ENCODE data around the gene YIPF2.
"Not testable (repeated sequence)": the region's sequence is repeated elsewhere in the genome, so short reads cannot be mapped to it uniquely, and the experiment has no call there.

YIPF2 gene

DNA sequence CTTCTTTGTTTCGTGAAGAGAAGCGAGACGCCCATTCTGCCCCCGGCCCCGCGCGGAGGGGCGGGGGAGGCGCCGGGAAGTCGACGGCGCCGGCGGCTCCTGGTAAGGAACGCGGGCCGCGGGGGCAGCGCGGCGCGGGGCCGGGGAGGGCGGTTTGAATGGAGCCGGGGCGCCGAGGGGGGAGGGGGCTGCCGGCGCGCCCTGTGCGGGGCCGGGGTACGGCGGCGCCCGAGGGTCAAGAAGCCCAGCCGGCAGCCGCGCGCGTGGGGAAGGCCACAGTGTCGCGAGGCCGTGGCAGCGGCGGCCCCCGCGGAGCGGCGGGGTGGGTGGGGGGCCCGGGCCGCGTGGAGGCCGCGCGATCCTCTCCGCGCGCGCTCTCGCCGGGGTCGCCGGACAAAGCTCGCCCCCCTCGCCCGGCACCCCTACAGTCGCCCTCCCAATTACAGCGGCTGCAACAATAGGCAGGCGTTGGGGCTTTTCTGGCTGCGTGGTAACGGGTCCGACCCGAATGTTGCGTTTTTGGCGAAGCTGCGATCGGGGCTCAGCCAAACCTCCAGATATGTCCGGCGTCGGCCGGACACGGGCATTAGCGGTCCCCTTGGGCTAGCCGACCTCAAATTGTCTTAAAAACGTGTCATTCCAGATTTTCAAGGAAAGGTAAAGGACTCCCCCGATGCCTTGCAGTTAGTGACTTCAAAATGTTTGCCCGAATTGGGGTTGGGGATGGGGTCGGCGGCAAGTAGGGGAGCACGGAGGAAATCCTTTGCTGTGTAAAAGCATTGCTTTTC lies 32.8 kb upstream of the YIPF2 start:
- peaks cover 10% of the 10 kb centered on the region for H3K36me3 ChIP-seq (replicated peaks; ENCODE audit: low read depth, low read length)
- H2AFZ ChIP-seq (ENCODE audit: low read depth, low read length), result peak overlapping the region; percentile 50
- no peak for TF ChIP-seq CTCF (IDR thresholded peaks at IDR 0.05; ENCODE audit: low read depth, low read length)
- TF ChIP-seq EZH2phosphoT487 (IDR thresholded peaks at IDR 0.05; ENCODE audit: low read depth), result no peak
- no peaks in the 10 kb centered on the region for H3K27me3 ChIP-seq (ENCODE audit: low read depth, low read length)
- H3K9me3 ChIP-seq (ENCODE audit: insufficient read depth, low read length), result no peaks in the 10 kb centered on the region
- peaks cover 61% of the 10 kb centered on the region for H3K79me2 ChIP-seq (ENCODE audit: low read length)
- peak overlapping the region; percentile 89 for H3K4me2 ChIP-seq (ENCODE audit: low read length)
- peak overlapping the region; percentile 90 for H3K4me3 ChIP-seq (ENCODE audit: low read length)
- peak overlapping the region; percentile 94 for H3K9ac ChIP-seq (ENCODE audit: low read length)
- peak overlapping the region; percentile 75 for H3K27ac ChIP-seq (ENCODE audit: low read length)
- H4K20me1 ChIP-seq (ENCODE audit: insufficient read depth, low read length), result peaks cover 31% of the 10 kb centered on the region
- peaks cover 18% of the 10 kb centered on the region for H3K4me1 ChIP-seq (ENCODE audit: low read length)

DNA sequence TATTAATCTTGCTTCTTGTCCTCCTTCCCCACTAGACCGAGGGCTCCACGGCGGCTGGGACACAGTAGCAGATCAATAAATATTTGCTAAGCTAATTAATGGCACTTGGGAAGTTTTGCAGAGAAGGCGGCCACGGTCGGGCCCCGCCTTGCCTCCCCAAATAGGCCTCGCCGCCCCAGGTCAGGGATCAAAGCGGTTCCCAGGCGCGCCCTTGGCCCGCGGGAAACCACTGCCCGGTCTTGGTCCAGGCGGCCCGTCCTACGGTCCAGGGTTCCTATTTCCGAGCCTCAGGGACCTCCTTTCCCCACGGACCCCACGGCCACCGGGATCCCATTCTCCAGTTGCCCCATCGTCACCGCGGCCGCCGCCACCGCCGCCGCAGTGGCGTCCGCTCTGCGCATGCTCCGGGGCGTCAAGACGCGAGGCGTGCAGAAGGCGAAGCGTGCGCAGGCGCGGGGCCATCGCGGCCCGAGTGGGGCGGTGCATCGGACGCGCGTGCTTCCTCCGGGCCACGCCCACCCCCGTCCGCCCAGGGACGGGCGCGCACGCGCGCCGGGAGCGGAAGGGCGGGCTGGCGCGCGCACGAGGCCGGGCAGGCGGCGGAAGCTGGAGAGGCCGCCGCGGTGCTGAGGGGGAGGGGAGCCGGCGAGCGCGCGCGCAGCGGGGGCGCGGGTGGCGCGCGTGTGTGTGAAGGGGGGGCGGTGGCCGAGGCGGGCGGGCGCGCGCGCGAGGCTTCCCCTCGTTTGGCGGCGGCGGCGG lies 32.1 kb upstream of the YIPF2 start, which contains the start of gene SMARCA4:
Gene SMARCA4, plus strand, starts transcription at position 717 of the 759 bp plus-strand sequence. CDS start 23,122 bp downstream, outside the sequence.
- H3K36me3 ChIP-seq (replicated peaks; ENCODE audit: low read depth, low read length), result peaks cover 10% of the 10 kb centered on the region
- H3K27ac ChIP-seq (ENCODE audit: low read length), result peak within 1 kb of the TSS; percentile 75
- H3K4me3 ChIP-seq (ENCODE audit: low read length), result peak within 1 kb of the TSS; percentile 90
- H3K79me2 ChIP-seq (ENCODE audit: low read length), result peaks cover 53% of the 10 kb centered on the region
- TF ChIP-seq EZH2phosphoT487 (IDR thresholded peaks at IDR 0.05; ENCODE audit: low read depth), result no peak
- TF ChIP-seq CTCF (IDR thresholded peaks at IDR 0.05; ENCODE audit: low read depth, low read length), result no peak
- H3K4me2 ChIP-seq (ENCODE audit: low read length), result peak within 1 kb of the TSS; percentile 89
- H2AFZ ChIP-seq (ENCODE audit: low read depth, low read length), result peak within 1 kb of the TSS; percentile 73
- peaks cover 28% of the 10 kb centered on the region for H4K20me1 ChIP-seq (ENCODE audit: insufficient read depth, low read length)
- no peaks in the 10 kb centered on the region for H3K9me3 ChIP-seq (ENCODE audit: insufficient read depth, low read length)
- H3K27me3 ChIP-seq (ENCODE audit: low read depth, low read length), result no peaks in the 10 kb centered on the region
- peak within 1 kb of the TSS; percentile 94 for H3K9ac ChIP-seq (ENCODE audit: low read length)
- peaks cover 18% of the 10 kb centered on the region for H3K4me1 ChIP-seq (ENCODE audit: low read length)

GRCh38 chr19:10959277-10959968 lies 31.0 kb upstream of the YIPF2 start:
- not testable (repeated sequence) for H3K36me3 ChIP-seq (replicated peaks; ENCODE audit: low read depth, low read length); H3K9me3 ChIP-seq (ENCODE audit: insufficient read depth, low read length); H3K27me3 ChIP-seq (ENCODE audit: low read depth, low read length); H3K27ac ChIP-seq (ENCODE audit: low read length); H2AFZ ChIP-seq (ENCODE audit: low read depth, low read length)
- peak overlapping the region; percentile 77; the same call in 1 of the 2 replicates for H3K9ac ChIP-seq (ENCODE audit: low read length)
- H3K4me3 ChIP-seq (ENCODE audit: low read length), result peak overlapping the region; percentile 88
- peak overlapping the region; percentile 68 for H3K4me2 ChIP-seq (ENCODE audit: low read length)
- peaks cover 18% of the 10 kb centered on the region for H4K20me1 ChIP-seq (ENCODE audit: insufficient read depth, low read length)
- H3K4me1 ChIP-seq (ENCODE audit: low read length), result peaks cover 29% of the 10 kb centered on the region
- H3K79me2 ChIP-seq (ENCODE audit: low read length), result peaks cover 43% of the 10 kb centered on the region

DNA sequence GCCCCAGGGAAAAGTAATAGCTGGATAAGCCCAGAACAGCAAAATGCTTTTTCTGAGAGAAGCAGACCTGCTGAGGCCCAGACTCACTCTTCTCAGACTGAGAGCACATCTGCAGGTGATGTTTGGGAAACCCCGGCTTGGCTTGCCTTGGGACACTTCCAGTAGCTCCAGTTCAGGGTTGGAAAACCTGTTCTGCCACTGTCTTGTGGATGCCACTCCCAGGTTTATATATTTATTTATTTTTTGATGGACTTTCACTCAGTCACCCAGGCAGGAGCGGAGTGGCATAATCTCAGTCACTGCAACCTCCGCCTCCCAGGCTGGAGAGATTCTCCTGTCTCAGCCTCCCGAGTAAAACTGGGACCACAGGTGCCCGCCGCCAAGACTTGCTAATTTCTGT lies 24.4 kb upstream of the YIPF2 start:
- H3K9ac ChIP-seq (ENCODE audit: low read length), result no peak overlapping the region; the same call in 1 of the 2 replicates
- H3K27me3 ChIP-seq (ENCODE audit: low read depth, low read length), result no peaks in the 10 kb centered on the region
- TF ChIP-seq CTCF (IDR thresholded peaks at IDR 0.05; ENCODE audit: low read depth, low read length) (no peak), EZH2phosphoT487 (IDR thresholded peaks at IDR 0.05; ENCODE audit: low read depth) (no peak)
- no peaks in the 10 kb centered on the region for H3K9me3 ChIP-seq (ENCODE audit: insufficient read depth, low read length)
- no peak overlapping the region for H2AFZ ChIP-seq (ENCODE audit: low read depth, low read length)
- H3K79me2 ChIP-seq (ENCODE audit: low read length), result no peaks in the 10 kb centered on the region
- H4K20me1 ChIP-seq (ENCODE audit: insufficient read depth, low read length), result no peaks in the 10 kb centered on the region
- H3K27ac ChIP-seq (ENCODE audit: low read length), result peak overlapping the region; percentile 88; the same call in 1 of the 2 replicates
- peaks cover 45% of the 10 kb centered on the region for H3K4me1 ChIP-seq (ENCODE audit: low read length)
- peak overlapping the region; percentile 77; the same call in 1 of the 2 replicates for H3K4me2 ChIP-seq (ENCODE audit: low read length)
- H3K36me3 ChIP-seq (replicated peaks; ENCODE audit: low read depth, low read length), result no peaks in the 10 kb centered on the region
- H3K4me3 ChIP-seq (ENCODE audit: low read length), result no peak overlapping the region

Measured in OCI-LY3 (cell line).